Nephron (organoid): ENCODE results near the gene KIF1B.

Source experiments
- H3K27ac Mint-ChIP-seq, 3 experiments: 2 replicates each; pipeline ENCODE4 v1.8.0; 2020; ENCODE audit warnings: mixed read lengths in 3 of 3, mild to moderate bottlenecking in 2 of 3, moderate library complexity in 1 of 3
- H3K27me3 Mint-ChIP-seq: 2 replicates; pipeline ENCODE4 v1.8.0; 2021; ENCODE audit warnings: low read depth, mild to moderate bottlenecking, moderate library complexity, mixed read lengths
- H3K36me3 Mint-ChIP-seq: 2 replicates; pipeline ENCODE4 v1.8.0; 2020; ENCODE audit warnings: low read depth, mixed read lengths
- H3K4me1 Mint-ChIP-seq: 2 replicates; pipeline ENCODE4 v1.8.0; 2020; ENCODE audit warnings: mixed read lengths
- H3K4me3 Mint-ChIP-seq, 3 experiments: 2 replicates each; pipeline ENCODE4 v1.8.0; 2020; ENCODE audit warnings: mild to moderate bottlenecking in 3 of 3, mixed read lengths in 3 of 3, moderate library complexity in 2 of 3
- H3K9me3 Mint-ChIP-seq: 2 replicates; pipeline ENCODE4 v1.8.0; 2020; ENCODE audit warnings: mixed read lengths
- CTCF ChIP-seq, 3 experiments: fragments of 200-600 bp; sonication (generic); IDR thresholded peaks; one replicate each; pipeline ENCODE4 v1.5.0; 2021; ENCODE audit warnings: antibody characterized with exemption in 3 of 3; ENCODE audit not compliant: unreplicated experiment in 3 of 3

KIF1B gene

DNA sequence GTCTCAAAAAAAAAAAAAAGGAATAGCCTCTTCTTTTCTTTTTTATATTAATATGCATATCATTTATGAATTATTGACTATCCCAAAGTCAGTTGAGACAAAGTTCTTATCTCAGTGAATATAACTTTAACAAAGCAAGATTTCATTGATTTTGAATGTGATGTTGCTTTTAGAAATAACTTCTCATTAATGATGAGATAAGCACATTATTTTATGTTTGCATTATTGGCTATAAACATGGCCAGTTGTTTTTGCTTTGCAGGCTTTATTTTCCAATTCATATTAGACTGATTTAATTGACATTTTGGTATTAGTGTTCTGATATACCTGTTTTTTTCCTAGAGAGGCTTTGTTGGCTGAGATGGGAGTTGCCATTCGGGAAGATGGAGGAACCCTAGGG is 81.3 kb downstream of the KIF1B start:
- H3K4me3 Mint-ChIP-seq: no peak overlapping the region
- no peaks in the 10 kb centered on the region for H3K9me3 Mint-ChIP-seq
- no peak for TF ChIP-seq CTCF (IDR thresholded peaks at IDR 0.05; ENCODE audit: unreplicated experiment in 3 of 3)
- no peak overlapping the region for H3K27ac Mint-ChIP-seq
- no peaks in the 10 kb centered on the region for H3K4me1 Mint-ChIP-seq
- H3K36me3 Mint-ChIP-seq: peaks cover 64% of the 10 kb centered on the region
- H3K27me3 Mint-ChIP-seq: no peaks in the 10 kb centered on the region

DNA sequence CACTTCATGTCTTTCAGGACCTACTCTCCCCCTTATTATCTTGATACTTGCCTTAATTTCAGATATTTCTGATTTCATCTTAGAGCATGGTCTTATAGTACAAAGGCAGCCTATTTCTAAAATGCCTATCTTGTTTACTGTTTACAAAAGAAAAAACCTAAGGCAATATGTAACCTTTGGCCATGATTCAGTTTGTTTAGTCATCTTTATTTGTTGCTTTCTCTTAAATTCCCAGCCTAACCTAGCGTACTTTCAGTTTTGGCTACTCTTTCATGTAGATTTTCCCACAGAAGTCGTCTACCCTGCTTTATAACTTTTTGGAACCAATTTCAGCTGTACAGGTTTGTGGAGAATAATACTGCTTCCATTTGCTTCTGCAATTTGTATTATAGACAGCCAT is 81.8 kb downstream of the KIF1B start:
- no peak for TF ChIP-seq CTCF (IDR thresholded peaks at IDR 0.05; ENCODE audit: unreplicated experiment in 3 of 3)
- Mint-ChIP-seq H3K27ac (peak overlapping the region in 1 of 3 experiments; percentile 46), H3K4me3 (no peak overlapping the region), H3K27me3 (no peaks in the 10 kb centered on the region), H3K9me3 (no peaks in the 10 kb centered on the region), H3K36me3 (peaks cover 69% of the 10 kb centered on the region), H3K4me1 (no peaks in the 10 kb centered on the region)

GRCh38 chr1:10295481-10296085 is 85.2 kb downstream of the KIF1B start:
- no peak overlapping the region for H3K4me3 Mint-ChIP-seq
- no peaks in the 10 kb centered on the region for H3K9me3 Mint-ChIP-seq
- no peaks in the 10 kb centered on the region for H3K27me3 Mint-ChIP-seq
- TF ChIP-seq CTCF (IDR thresholded peaks at IDR 0.05; ENCODE audit: unreplicated experiment in 3 of 3): no peak
- no peaks in the 10 kb centered on the region for H3K4me1 Mint-ChIP-seq
- H3K36me3 Mint-ChIP-seq: peaks cover 60% of the 10 kb centered on the region
- H3K27ac Mint-ChIP-seq: no peak overlapping the region

DNA sequence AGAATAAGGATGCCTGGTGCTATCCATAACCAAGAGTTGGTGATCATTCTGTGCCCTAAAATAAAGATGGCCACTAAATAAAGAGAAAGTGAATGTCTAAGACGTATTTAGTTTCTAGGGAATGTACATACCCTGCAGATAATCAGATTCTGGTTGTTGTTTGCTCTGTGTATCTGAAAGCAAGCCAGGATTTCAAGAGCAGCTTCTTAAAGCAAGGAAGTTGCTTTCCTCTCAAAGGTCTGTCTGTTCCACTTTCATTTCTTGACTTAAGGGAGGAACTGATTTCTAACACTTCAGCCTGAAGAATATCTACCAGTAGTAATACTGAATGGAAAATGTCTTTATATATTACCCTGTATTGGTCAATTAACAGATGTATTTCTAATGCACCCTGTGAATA is 88.8 kb downstream of the KIF1B start:
- H3K36me3 Mint-ChIP-seq: peaks cover 62% of the 10 kb centered on the region
- TF ChIP-seq CTCF (IDR thresholded peaks at IDR 0.05; ENCODE audit: unreplicated experiment in 3 of 3): no peak
- no peaks in the 10 kb centered on the region for H3K9me3 Mint-ChIP-seq
- no peaks in the 10 kb centered on the region for H3K4me1 Mint-ChIP-seq
- no peak overlapping the region for H3K27ac Mint-ChIP-seq
- H3K27me3 Mint-ChIP-seq: no peaks in the 10 kb centered on the region
- no peak overlapping the region for H3K4me3 Mint-ChIP-seq

GRCh38 chr1:10302416-10302815 is 92.0 kb downstream of the KIF1B start:
- TF ChIP-seq CTCF (IDR thresholded peaks at IDR 0.05; ENCODE audit: unreplicated experiment in 3 of 3): no peak
- H3K27ac Mint-ChIP-seq: no peak overlapping the region
- H3K27me3 Mint-ChIP-seq: no peaks in the 10 kb centered on the region
- no peaks in the 10 kb centered on the region for H3K9me3 Mint-ChIP-seq
- no peaks in the 10 kb centered on the region for H3K4me1 Mint-ChIP-seq
- H3K36me3 Mint-ChIP-seq: peaks cover 52% of the 10 kb centered on the region
- H3K4me3 Mint-ChIP-seq: no peak overlapping the region

- no peak for TF ChIP-seq CTCF (IDR thresholded peaks at IDR 0.05; ENCODE audit: unreplicated experiment in 3 of 3)
- Mint-ChIP-seq H3K36me3 (peaks cover 45% of the 10 kb centered on the region), H3K4me1 (peaks cover 12% of the 10 kb centered on the region), H3K4me3 (no peak overlapping the region), H3K9me3 (no peaks in the 10 kb centered on the region), H3K27ac (no peak overlapping the region), H3K27me3 (no peaks in the 10 kb centered on the region)
Observed at GRCh38 chr1:10304295-10304694, 93.9 kb downstream of the KIF1B start.
